HepG2 (cell line): ENCODE measurements around the gene CFAP99. TPM values are rescaled to one million over a fixed set of nuclear protein-coding genes. Genes with fewer than 3 reads are reported as not detected.

Experiments used
- ATAD3A ChIP-seq: sonication (generic); formaldehyde crosslinking; IDR thresholded peaks from 2 replicates; pipeline ENCODE4 v1.4.0; 2020; ENCODE audit warnings: missing genetic modification reagents
- ATRX ChIP-seq: sonication (generic); formaldehyde crosslinking; IDR thresholded peaks from 2 replicates; pipeline ENCODE4 v1.4.0; 2020; ENCODE audit warnings: missing genetic modification reagents, borderline replicate concordance
- CBX5 ChIP-seq: sonication (generic); formaldehyde crosslinking; IDR thresholded peaks from 2 replicates; pipeline ENCODE4 v1.4.0; 2020; ENCODE audit warnings: missing genetic modification reagents, borderline replicate concordance
- HMG20B ChIP-seq: conservative IDR thresholded peaks from 2 replicates; pipeline ENCODE4 v1.6.1; 2016; ENCODE audit warnings: missing genetic modification reagents, missing compliant biosample characterization
- KLF12 ChIP-seq: sonication (generic); formaldehyde crosslinking; IDR thresholded peaks from 2 replicates; pipeline ENCODE4 v1.4.0; 2020; ENCODE audit warnings: missing genetic modification reagents, borderline replicate concordance
- MBD4 ChIP-seq: IDR thresholded peaks from 2 replicates; pipeline ENCODE4 v1.6.1; 2012; ENCODE audit warnings: low read length, inconsistent platforms, borderline replicate concordance
- NCOR1 ChIP-seq: fragments of 200-600 bp; sonication (generic); IDR thresholded peaks from 2 replicates; pipeline ENCODE4 v1.7.0; 2017; ENCODE audit warnings: antibody characterized with exemption, low read length, borderline replicate concordance
- NR2C2 ChIP-seq: sonication (generic); formaldehyde crosslinking; IDR thresholded peaks from 2 replicates; pipeline ENCODE4 v1.4.0; 2020; ENCODE audit warnings: missing genetic modification reagents, mild to moderate bottlenecking, moderate library complexity, borderline replicate concordance
- PTBP1 ChIP-seq: fragments of 200-400 bp; formaldehyde crosslinking; IDR thresholded peaks from 2 replicates; pipeline ENCODE4 v1.6.1; 2018; ENCODE audit warnings: low read length, low read depth; ENCODE audit not compliant: poor library complexity, severe bottlenecking
- RXRA ChIP-seq: sonication (generic); formaldehyde crosslinking; IDR thresholded peaks from 2 replicates; pipeline ENCODE4 v1.5.1; 2020; ENCODE audit warnings: missing genetic modification reagents
- TOPORS ChIP-seq: sonication (generic); formaldehyde crosslinking; IDR thresholded peaks from 2 replicates; pipeline ENCODE4 v1.8.0; 2023; ENCODE audit warnings: mild to moderate bottlenecking, missing genetic modification reagents
- TSC22D2 ChIP-seq: sonication (generic); formaldehyde crosslinking; IDR thresholded peaks from 2 replicates; pipeline ENCODE4 v1.5.1; 2020; ENCODE audit warnings: missing genetic modification reagents, mild to moderate bottlenecking, borderline replicate concordance
- ZBTB7A ChIP-seq: sonication (generic); formaldehyde crosslinking; IDR thresholded peaks from 2 replicates; pipeline ENCODE4 v1.8.0; 2022; ENCODE audit warnings: mild to moderate bottlenecking, missing genetic modification reagents
- ZFP82 ChIP-seq: sonication (generic); formaldehyde crosslinking; IDR thresholded peaks from 2 replicates; pipeline ENCODE4 v1.5.1; 2020; ENCODE audit warnings: mild to moderate bottlenecking, missing genetic modification reagents, borderline replicate concordance
- ZNF224 ChIP-seq: sonication (generic); formaldehyde crosslinking; IDR thresholded peaks from 2 replicates; pipeline ENCODE4 v1.5.0; 2020; ENCODE audit warnings: mild to moderate bottlenecking, missing genetic modification reagents
- ZNF234 ChIP-seq: sonication (generic); formaldehyde crosslinking; conservative IDR thresholded peaks from 2 replicates; pipeline ENCODE4 v1.5.1; 2020; ENCODE audit warnings: mild to moderate bottlenecking, missing genetic modification reagents
- ZNF24 ChIP-seq: fragments of 450-650 bp; IDR thresholded peaks from 2 replicates; pipeline ENCODE4 v1.6.1; 2017; ENCODE audit warnings: antibody characterized with exemption, mild to moderate bottlenecking
- ZNF354B ChIP-seq: sonication (generic); formaldehyde crosslinking; IDR thresholded peaks from 2 replicates; pipeline ENCODE4 v1.8.0; 2022; ENCODE audit warnings: mild to moderate bottlenecking, missing genetic modification reagents
- ZNF460 ChIP-seq: sonication (generic); formaldehyde crosslinking; IDR thresholded peaks from 2 replicates; pipeline ENCODE4 v1.5.1; 2020; ENCODE audit warnings: missing genetic modification reagents, mild to moderate bottlenecking, borderline replicate concordance
- ZNF569 ChIP-seq: sonication (generic); formaldehyde crosslinking; IDR thresholded peaks from 2 replicates; pipeline ENCODE4 v1.5.0; 2020; ENCODE audit warnings: mild to moderate bottlenecking, missing genetic modification reagents, moderate library complexity, borderline replicate concordance
- ZNF670 ChIP-seq: sonication (generic); formaldehyde crosslinking; IDR thresholded peaks from 2 replicates; pipeline ENCODE4 v1.8.0; 2022; ENCODE audit warnings: mild to moderate bottlenecking, missing genetic modification reagents, borderline replicate concordance
- ZNF672 ChIP-seq: sonication (generic); formaldehyde crosslinking; IDR thresholded peaks from 2 replicates; pipeline ENCODE4 v1.8.1; 2022; ENCODE audit warnings: missing genetic modification reagents
- ZSCAN29 ChIP-seq: sonication (generic); formaldehyde crosslinking; conservative IDR thresholded peaks from 2 replicates; pipeline ENCODE4 v1.4.0; 2020; ENCODE audit warnings: mild to moderate bottlenecking, missing genetic modification reagents
- ZSCAN30 ChIP-seq: sonication (generic); formaldehyde crosslinking; IDR thresholded peaks from 2 replicates; pipeline ENCODE4 v1.5.0; 2020; ENCODE audit warnings: mild to moderate bottlenecking, missing genetic modification reagents
- polyA plus RNA-seq, 8 experiments: library from polyadenylated mRNA; depleted of rRNA in 3 of 8; stranded (reverse) in 7 of 8; unstranded in 1 of 8; fragments of >200 nt; fragmentation: Illumina TruSeq in 4 of 8; extraction: Trizol in 4 of 8; gene quantifications; 2 replicates each; pipeline versions ENCODE4 v1.2.1 to v1.2.3, GENCODE V29; 2011 to 2016; ENCODE audit warnings: low read depth in 4 of 8, missing spikeins in 1 of 8, mixed read lengths in 1 of 8; ENCODE audit not compliant: insufficient read depth in 1 of 8
- total RNA-seq, 5 experiments: library from RNA; depleted of rRNA; stranded (reverse); fragments of >200 nt; fragmentation: Illumina TruSeq; extraction: Trizol; gene quantifications; 2 replicates each; pipeline ENCODE4 v1.2.3, GENCODE V29; 2016; ENCODE audit warnings: low read depth in 1 of 5
- TF ChIP-seq, protein P1 (sequence below): sonication (generic); formaldehyde crosslinking; IDR thresholded peaks from 2 replicates; pipeline ENCODE4 v1.8.0; 2022; ENCODE audit warnings: missing genetic modification reagents, low read depth, mild to moderate bottlenecking, borderline replicate concordance
- TF ChIP-seq, protein P2 (sequence below): IDR thresholded peaks from 2 replicates; pipeline ENCODE4 v1.6.1; 2012; ENCODE audit warnings: inconsistent platforms
- TF ChIP-seq, protein P3 (sequence below): sonication (generic); formaldehyde crosslinking; conservative IDR thresholded peaks from 2 replicates; pipeline ENCODE4 v1.8.1; 2023; ENCODE audit warnings: missing genetic modification reagents
- TF ChIP-seq, protein P4 (sequence below): sonication (generic); formaldehyde crosslinking; IDR thresholded peaks from 2 replicates; pipeline ENCODE4 v1.5.1; 2020; ENCODE audit warnings: mild to moderate bottlenecking, missing genetic modification reagents, borderline replicate concordance

CFAP99 gene
- total and polyA plus RNA-seq, 2 of the 13 experiments (the other 11 are each of a cell fraction or from before 2014, with no cell fraction given), result not detected

DNA sequence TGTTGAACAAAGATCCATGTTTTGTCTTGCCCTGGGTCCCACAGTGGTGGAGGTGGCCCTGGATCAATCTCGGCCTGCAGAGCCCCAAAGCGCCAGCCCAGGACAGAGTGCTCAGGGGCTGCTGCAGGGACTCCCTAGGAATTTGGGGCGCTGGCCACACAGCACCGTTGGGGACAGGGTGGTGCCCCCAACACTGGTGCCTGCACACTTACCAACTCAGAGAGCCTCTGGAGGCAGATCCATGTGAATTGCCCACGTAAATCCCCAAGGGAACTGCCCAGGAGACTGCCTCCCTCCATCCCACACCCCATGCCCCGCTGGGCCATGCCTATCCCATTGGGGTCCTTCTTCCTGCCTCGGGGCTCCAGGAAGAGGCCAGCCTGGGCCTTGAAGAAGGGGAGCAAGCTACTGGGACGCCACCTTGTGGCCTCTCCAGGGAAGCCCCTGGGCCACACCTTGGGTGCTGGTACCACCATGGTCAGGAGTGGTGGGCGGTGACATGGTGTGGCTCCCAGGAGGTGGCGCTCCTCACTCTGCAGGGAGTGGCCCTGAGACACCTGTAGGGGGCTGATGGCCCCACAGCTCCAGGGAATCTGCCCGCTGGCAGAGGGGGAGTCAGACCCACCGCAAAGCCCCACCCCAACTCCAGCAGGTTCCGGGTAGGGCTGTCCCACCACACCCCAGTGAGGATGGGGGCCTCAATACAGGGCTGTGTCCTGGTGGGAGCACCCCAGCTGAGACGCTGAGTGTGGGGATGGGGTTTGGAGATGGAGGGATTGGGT is 22.8 kb downstream of the CFAP99 start (continued):
- TF ChIP-seq ZNF672 (CRISPR knock-in tag), result no peak
- no peak for TF ChIP-seq TOPORS (CRISPR knock-in tag)
- peak; percentile 46; the same call in 1 of the 2 replicates for TF ChIP-seq RXRA (CRISPR knock-in tag)
- no peak for TF ChIP-seq ZNF24
- TF ChIP-seq ZSCAN29 (CRISPR knock-in tag), result no peak
- TF ChIP-seq ZNF234 (CRISPR knock-in tag), result no peak
- TF ChIP-seq ZNF224 (CRISPR knock-in tag), result no peak
- TF ChIP-seq HMG20B, result no peak
- TF ChIP-seq ZNF354B (CRISPR knock-in tag), result no peak
- no peak for TF ChIP-seq PTBP1
- TF ChIP-seq, protein P1, sequence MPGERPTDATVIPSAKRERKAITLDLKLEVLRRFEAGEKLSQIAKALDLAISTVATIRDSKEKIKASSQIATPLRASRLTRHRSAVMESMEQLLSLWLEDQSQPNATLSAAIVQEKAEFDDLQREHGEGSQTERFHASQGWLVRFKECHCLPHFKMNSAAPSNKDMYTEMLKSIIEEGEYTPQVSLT (CRISPR knock-in tag), result no peak
- TF ChIP-seq NR2C2 (CRISPR knock-in tag), result no peak
- TF ChIP-seq ZSCAN30 (CRISPR knock-in tag), result no peak
- TF ChIP-seq, protein P2, sequence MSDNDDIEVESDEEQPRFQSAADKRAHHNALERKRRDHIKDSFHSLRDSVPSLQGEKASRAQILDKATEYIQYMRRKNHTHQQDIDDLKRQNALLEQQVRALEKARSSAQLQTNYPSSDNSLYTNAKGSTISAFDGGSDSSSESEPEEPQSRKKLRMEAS, result no peak; the same call in 1 of the 2 replicates
- TF ChIP-seq ZNF569 (CRISPR knock-in tag), result no peak
- no peak for TF ChIP-seq NCOR1
- TF ChIP-seq ATAD3A, result no peak
- no peak for TF ChIP-seq MBD4
- TF ChIP-seq ZFP82 (CRISPR knock-in tag), result no peak
- TF ChIP-seq, protein P3, sequence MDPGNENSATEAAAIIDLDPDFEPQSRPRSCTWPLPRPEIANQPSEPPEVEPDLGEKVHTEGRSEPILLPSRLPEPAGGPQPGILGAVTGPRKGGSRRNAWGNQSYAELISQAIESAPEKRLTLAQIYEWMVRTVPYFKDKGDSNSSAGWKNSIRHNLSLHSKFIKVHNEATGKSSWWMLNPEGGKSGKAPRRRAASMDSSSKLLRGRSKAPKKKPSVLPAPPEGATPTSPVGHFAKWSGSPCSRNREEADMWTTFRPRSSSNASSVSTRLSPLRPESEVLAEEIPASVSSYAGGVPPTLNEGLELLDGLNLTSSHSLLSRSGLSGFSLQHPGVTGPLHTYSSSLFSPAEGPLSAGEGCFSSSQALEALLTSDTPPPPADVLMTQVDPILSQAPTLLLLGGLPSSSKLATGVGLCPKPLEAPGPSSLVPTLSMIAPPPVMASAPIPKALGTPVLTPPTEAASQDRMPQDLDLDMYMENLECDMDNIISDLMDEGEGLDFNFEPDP (CRISPR knock-in tag), result no peak
- TF ChIP-seq CBX5, result peak; percentile 80; the same call in 1 of the 2 replicates
- no peak for TF ChIP-seq ATRX (CRISPR knock-in tag)
- TF ChIP-seq TSC22D2, result peak; percentile 49; the same call in 1 of the 2 replicates
- peak; percentile 72; the same call in 1 of the 2 replicates for TF ChIP-seq ZBTB7A (CRISPR knock-in tag)
- TF ChIP-seq KLF12 (CRISPR knock-in tag), result peak; percentile 91
- TF ChIP-seq, protein P4, sequence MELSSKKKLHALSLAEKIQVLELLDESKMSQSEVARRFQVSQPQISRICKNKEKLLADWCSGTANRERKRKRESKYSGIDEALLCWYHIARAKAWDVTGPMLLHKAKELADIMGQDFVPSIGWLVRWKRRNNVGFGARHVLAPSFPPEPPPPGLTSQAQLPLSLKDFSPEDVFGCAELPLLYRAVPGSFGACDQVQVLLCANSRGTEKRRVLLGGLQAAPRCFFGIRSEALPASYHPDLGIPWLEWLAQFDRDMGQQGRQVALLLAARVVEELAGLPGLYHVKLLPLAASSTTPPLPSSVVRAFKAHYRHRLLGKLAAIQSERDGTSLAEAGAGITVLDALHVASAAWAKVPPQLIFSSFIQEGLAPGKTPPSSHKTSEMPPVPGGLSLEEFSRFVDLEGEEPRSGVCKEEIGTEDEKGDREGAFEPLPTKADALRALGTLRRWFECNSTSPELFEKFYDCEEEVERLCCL, result no peak
- TF ChIP-seq ZNF460 (CRISPR knock-in tag), result no peak
- 0 out of 2 replicates have a peak, but pooled peaks have one; percentile 20 for TF ChIP-seq ZNF670
